GM19467 (cell line): ENCODE data around the gene SUGCT.

Experiments used
- ATAC-seq: cut with Tn5 transposase; IDR thresholded peaks from one replicate; pipeline ENCODE4 v1.9.1; 2021; ENCODE audit warnings: mild to moderate bottlenecking, moderate library complexity; ENCODE audit not compliant: unreplicated experiment

SUGCT gene

GRCh38 chr7:40887099-40887498, 752.3 kb downstream of the SUGCT start:
- no peak for ATAC-seq

- ATAC-seq = no peak
These were observed 753.7 kb downstream of the SUGCT start for GRCh38 chr7:40888499-40888898.

- no peak for ATAC-seq
These were observed 754.3 kb downstream of the SUGCT start for GRCh38 chr7:40889099-40889498.

GRCh38 chr7:40889539-40889938, 754.7 kb downstream of the SUGCT start:
- ATAC-seq = no peak

GRCh38 chr7:40890088-40890692, 755.4 kb downstream of the SUGCT start:
- no peak for ATAC-seq

GRCh38 chr7:40891232-40891631, 756.4 kb downstream of the SUGCT start:
- no peak for ATAC-seq

GRCh38 chr7:40899151-40899550, 764.3 kb downstream of the SUGCT start:
- ATAC-seq = no peak

GRCh38 chr7:40899636-40900507, 765.1 kb downstream of the SUGCT start:
- ATAC-seq = no peak

GRCh38 chr7:40903872-40904271, 769.1 kb downstream of the SUGCT start:
- no peak for ATAC-seq

GRCh38 chr7:40907286-40907685, 772.5 kb downstream of the SUGCT start:
- no peak for ATAC-seq

GRCh38 chr7:40909346-40909980, 774.7 kb downstream of the SUGCT start:
- ATAC-seq = no peak
